Subcutaneous adipose tissue (tissue), 4 donors: Measurements from ENCODE around the gene FOXL2NB. TPM values are rescaled to one million over a fixed set of nuclear protein-coding genes. Genes with fewer than 3 reads are reported as not detected.

Experiments used
- CTCF ChIP-seq: fragments of 450-650 bp; IDR thresholded peaks from one replicate; pipeline ENCODE4 v1.5.1; 2016; ENCODE audit warnings: low read depth, mild to moderate bottlenecking, control low read depth, antibody characterized with exemption, moderate library complexity
- total RNA-seq, 4 donors: library from RNA; depleted of rRNA; stranded (reverse); fragments of >200 nt; gene quantifications; one replicate each; pipeline ENCODE4 v1.1.0, GENCODE V29; 2016

FOXL2NB gene
- total RNA-seq, 4 donors from 2014 or later, result not detected

GRCh38 chr3:138943724-138944653, 3.0 kb upstream of the FOXL2NB start:
- TF ChIP-seq CTCF, result no peak

- no peak for TF ChIP-seq CTCF
Measured at GRCh38 chr3:138944654-138944928, 2.4 kb upstream of the FOXL2NB start.

- TF ChIP-seq CTCF, result no peak
Measured at GRCh38 chr3:138944929-138945708, 1.9 kb upstream of the FOXL2NB start.

GRCh38 chr3:138945709-138946662, 1.0 kb upstream of the FOXL2NB start:
- TF ChIP-seq CTCF, result no peak

- no peak for TF ChIP-seq CTCF
Measured at GRCh38 chr3:138947495-138948121, 591 bp downstream of the FOXL2NB start.

- TF ChIP-seq CTCF, result no peak
Measured at GRCh38 chr3:138948371-138949001, 1.5 kb downstream of the FOXL2NB start.
